A549 treated with DMSO at 1 μM for 4 hours (cell line): ENCODE data around the gene PHF21B. TPM values are rescaled to one million over a fixed set of nuclear protein-coding genes. Genes with fewer than 3 reads are reported as not detected.

ENCODE experiments used
- total RNA-seq: library from RNA; stranded (reverse); fragments of 200-300 nt; extraction: Qiagen RNA extraction; gene quantifications from 5 replicates; pipeline ENCODE4 v1.2.3, GENCODE V29; 2022; ENCODE audit warnings: low read depth

Gene PHF21B
- 0.95 to 1.4 TPM (median 1.2 TPM) in 5 replicates for total RNA-seq

GRCh38 chr22:45009606-45010531, at the start of gene PHF21B:
TSS of gene PHF21B (minus strand) at chr22:45010005. CDS start at chr22:45009549, 456 bp downstream.

Other genes starting within 250 kb of the PHF21B start
- gene NUP50, start 153.9 kb upstream of the PHF21B start, total RNA-seq = 27.5 to 33.3 TPM (median 32.4 TPM) in 5 replicates
- 77.3 to 98.8 TPM (median 91.6 TPM) in 5 replicates for gene KIAA0930, start 230.9 kb upstream of the PHF21B start, total RNA-seq